Measurements from ENCODE around the gene RCAN2.

The RCAN2 gene

DNA sequence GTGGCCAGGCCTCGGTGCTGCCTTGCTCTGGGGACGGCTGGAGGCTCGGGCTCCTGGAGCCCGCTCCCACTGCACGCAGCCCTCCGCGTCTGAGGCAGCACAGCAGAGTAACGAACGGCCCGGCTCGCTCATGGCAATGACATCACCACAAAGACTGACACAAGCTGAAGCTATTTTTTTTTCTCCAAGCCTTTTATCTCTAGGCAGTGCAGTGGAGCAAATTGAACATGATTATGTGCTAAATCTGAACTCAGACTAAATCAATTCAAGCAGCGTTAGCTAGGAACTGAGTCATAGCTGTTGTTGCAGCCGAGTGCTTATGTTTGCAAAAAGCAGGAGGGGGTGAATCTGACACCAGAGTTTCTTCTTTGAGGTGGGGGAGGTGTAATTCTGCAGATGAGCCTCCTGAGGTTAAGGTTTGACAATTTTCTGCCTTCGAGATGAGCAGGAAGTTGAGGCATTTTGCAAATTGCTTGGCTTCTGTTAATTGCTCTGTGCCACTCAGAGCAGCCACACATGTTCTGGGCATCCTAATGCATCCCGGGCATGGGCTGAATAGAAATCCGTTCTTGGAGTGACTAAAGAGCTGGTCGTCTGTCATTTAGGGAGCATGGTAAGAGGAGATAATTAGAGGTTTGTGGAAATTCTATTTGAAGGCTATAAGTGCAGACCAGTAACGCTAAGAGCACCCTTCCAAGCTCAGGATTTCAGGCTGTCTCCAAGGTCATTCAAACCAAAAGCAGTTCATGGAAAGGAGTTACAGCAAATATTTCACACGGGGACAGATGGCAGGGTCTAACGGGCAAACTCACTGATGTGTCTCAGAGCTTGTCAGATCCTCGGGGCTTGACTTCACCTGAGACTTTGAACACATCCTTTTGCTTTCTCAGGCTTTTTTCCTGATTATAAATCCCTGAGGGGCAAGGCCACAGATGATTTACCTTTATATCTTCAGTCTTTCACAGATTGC is 165.4 kb downstream of the RCAN2 start:
- Histone ChIP-seq H3K4me3 (ENCODE audit: insufficient read depth, low read depth, low read length, poor library complexity, severe bottlenecking) (no peak overlapping the region), H3K36me3 (ENCODE audit: control insufficient read depth, insufficient read depth, low read length) (no peaks in the 10 kb centered on the region), H3K27ac (ENCODE audit: insufficient read depth, low read length, poor library complexity, severe bottlenecking) (no peak overlapping the region), H3K4me1 (ENCODE audit: control insufficient read depth, insufficient read depth, low read length, poor library complexity, severe bottlenecking) (no peaks in the 10 kb centered on the region), H3K27me3 (replicated peaks; ENCODE audit: control insufficient read depth, insufficient read depth, low read length, poor library complexity, severe bottlenecking) (no peaks in the 10 kb centered on the region), H3K9me3 (ENCODE audit: control insufficient read depth, low read length) (no peaks in the 10 kb centered on the region)
- no peak for DNase-seq

DNA sequence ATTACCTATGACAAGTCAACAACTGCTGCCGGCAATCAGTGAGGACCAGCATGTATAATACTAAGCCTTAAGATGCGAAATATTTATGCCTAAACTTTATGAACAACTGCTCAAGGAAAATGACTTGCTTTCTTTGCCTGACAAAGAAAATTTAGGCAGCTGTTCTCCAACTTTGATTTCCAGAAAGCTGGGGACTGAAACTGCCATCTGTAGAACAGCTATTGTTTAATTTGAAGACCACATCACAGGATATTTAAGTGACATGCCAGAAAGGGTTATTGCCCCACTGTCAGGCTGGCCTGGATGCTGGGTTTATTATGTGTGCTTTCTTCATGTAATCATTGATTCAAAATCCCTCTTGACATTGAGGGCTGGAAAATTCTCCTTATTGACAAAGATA is 166.5 kb downstream of the RCAN2 start:
- DNase-seq, result no peak
- Histone ChIP-seq H3K4me1 (ENCODE audit: control insufficient read depth, insufficient read depth, low read length, poor library complexity, severe bottlenecking) (no peaks in the 10 kb centered on the region), H3K36me3 (ENCODE audit: control insufficient read depth, insufficient read depth, low read length) (no peaks in the 10 kb centered on the region), H3K27me3 (replicated peaks; ENCODE audit: control insufficient read depth, insufficient read depth, low read length, poor library complexity, severe bottlenecking) (no peaks in the 10 kb centered on the region), H3K4me3 (ENCODE audit: insufficient read depth, low read depth, low read length, poor library complexity, severe bottlenecking) (no peak overlapping the region), H3K9me3 (ENCODE audit: control insufficient read depth, low read length) (no peaks in the 10 kb centered on the region), H3K27ac (ENCODE audit: insufficient read depth, low read length, poor library complexity, severe bottlenecking) (no peak overlapping the region)

DNA sequence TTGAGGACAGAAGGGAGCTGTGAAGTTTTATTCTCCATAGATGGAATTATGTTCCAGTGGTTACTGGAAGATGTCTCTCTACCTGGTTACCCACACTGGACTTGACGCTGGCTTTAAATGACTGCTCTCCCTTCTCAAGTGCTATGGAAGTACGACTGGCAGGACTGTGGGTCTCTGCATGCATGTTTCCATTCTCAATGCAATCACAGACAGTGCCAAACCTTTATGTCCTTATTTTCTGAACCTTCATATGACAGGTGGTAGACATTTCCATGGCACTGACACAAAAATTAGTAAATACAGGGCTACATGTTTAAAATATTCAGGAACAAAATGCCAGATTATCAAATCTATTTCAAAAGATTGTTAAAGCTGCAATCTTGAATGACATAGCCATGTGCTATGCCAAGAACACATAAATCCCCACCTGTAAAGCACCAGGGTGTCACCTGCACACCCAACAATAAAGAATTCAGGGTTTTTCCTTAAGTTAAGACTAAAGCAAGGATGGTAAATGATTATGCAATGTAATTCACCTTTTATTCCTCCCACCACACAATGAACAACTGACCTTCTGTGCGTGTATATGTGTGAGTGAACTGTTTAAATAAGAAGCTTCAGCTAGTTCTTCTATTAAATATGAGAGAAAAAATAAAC is 167.2 kb downstream of the RCAN2 start:
- H3K4me3 ChIP-seq (ENCODE audit: insufficient read depth, low read depth, low read length, poor library complexity, severe bottlenecking), result no peak overlapping the region

DNA sequence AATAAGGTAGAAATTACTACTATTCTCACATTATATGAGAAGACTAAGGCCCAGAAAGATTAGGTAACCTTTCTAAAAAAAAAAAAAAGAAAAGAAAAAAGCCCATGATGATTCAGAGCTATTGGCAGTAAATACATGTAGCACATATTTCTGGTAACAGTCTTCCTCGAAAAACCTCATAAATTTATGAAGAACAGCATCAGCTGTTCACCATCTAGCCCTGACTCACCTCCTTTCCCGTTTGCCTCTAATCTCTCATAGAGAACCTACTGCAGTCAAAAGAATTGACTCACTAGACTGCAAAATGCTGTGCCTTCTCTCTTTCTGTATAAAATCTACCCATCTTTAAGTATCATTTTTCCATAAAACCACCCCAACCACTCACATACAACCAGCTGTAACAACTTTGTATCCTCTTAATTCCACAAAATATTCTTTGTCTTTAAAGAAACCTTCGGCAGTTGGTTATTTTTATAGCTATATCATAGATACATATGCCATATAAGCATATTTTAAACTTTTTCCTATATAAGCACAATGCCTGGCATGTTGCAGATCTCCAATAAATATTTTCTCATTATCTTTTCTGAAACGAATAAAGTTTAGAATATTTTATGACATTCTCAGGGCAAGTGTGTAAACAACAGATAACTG is 167.8 kb downstream of the RCAN2 start:
- Histone ChIP-seq H3K27ac (ENCODE audit: insufficient read depth, low read length, poor library complexity, severe bottlenecking) (no peak overlapping the region), H3K9me3 (ENCODE audit: control insufficient read depth, low read length) (no peaks in the 10 kb centered on the region), H3K36me3 (ENCODE audit: control insufficient read depth, insufficient read depth, low read length) (no peaks in the 10 kb centered on the region), H3K4me3 (ENCODE audit: insufficient read depth, low read depth, low read length, poor library complexity, severe bottlenecking) (no peak overlapping the region), H3K27me3 (replicated peaks; ENCODE audit: control insufficient read depth, insufficient read depth, low read length, poor library complexity, severe bottlenecking) (no peaks in the 10 kb centered on the region), H3K4me1 (ENCODE audit: control insufficient read depth, insufficient read depth, low read length, poor library complexity, severe bottlenecking) (no peaks in the 10 kb centered on the region)
- DNase-seq, result no peak

More for the DNA sequence above, 167.2 kb downstream of the RCAN2 start:
- H3K36me3 ChIP-seq (ENCODE audit: control insufficient read depth, insufficient read depth, low read length), result no peaks in the 10 kb centered on the region
- no peak overlapping the region for H3K27ac ChIP-seq (ENCODE audit: insufficient read depth, low read length, poor library complexity, severe bottlenecking)
- no peaks in the 10 kb centered on the region for H3K9me3 ChIP-seq (ENCODE audit: control insufficient read depth, low read length)
- H3K27me3 ChIP-seq (replicated peaks; ENCODE audit: control insufficient read depth, insufficient read depth, low read length, poor library complexity, severe bottlenecking), result no peaks in the 10 kb centered on the region
- no peaks in the 10 kb centered on the region for H3K4me1 ChIP-seq (ENCODE audit: control insufficient read depth, insufficient read depth, low read length, poor library complexity, severe bottlenecking)
- no peak for DNase-seq

DNA sequence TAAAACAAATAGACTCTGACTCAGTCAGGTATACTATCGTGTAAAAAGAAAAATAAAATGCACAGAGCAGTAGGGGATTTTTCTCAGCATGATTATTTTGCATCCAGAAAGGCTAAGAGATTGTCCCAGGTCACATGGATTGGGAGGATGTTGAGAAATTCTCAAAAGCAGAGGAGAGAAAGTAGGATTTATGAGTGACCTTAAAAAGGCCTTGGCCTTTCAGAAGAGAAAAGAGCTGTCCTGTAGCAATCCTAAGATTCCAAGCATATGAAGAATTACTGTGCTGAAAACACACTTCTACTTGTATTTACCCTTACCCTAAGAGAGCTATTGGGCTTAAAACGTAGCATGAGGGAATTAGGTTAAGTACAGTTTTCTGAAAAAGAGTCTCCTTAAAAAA is 170.7 kb downstream of the RCAN2 start:
- no peaks in the 10 kb centered on the region for H3K36me3 ChIP-seq (ENCODE audit: control insufficient read depth, insufficient read depth, low read length)
- H3K4me1 ChIP-seq (ENCODE audit: control insufficient read depth, insufficient read depth, low read length, poor library complexity, severe bottlenecking), result no peaks in the 10 kb centered on the region
- no peaks in the 10 kb centered on the region for H3K9me3 ChIP-seq (ENCODE audit: control insufficient read depth, low read length)
- DNase-seq, result no peak
- no peaks in the 10 kb centered on the region for H3K27me3 ChIP-seq (replicated peaks; ENCODE audit: control insufficient read depth, insufficient read depth, low read length, poor library complexity, severe bottlenecking)
- no peak overlapping the region for H3K4me3 ChIP-seq (ENCODE audit: insufficient read depth, low read depth, low read length, poor library complexity, severe bottlenecking)
- H3K27ac ChIP-seq (ENCODE audit: insufficient read depth, low read length, poor library complexity, severe bottlenecking), result no peak overlapping the region

DNA sequence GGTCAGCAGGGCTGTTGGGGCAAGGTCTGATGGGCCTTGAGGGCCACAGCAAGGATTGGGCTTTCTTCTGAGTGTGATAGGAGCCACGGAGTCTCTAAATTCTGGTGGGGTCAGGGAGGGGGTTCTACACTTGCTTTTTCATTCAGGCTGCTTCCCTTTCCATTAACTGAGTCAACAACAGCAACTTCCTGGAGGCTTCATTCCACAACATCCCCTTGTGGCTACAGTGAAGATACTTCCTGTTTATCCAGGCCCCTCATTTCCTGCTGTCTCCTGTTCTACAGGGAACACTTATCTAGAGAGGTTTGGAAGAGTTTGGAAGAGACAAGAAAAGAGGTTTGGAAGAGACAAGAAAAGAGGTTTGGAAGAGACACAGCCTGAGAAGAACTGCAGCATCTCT is 175.7 kb downstream of the RCAN2 start:
- H3K4me1 ChIP-seq (ENCODE audit: control insufficient read depth, insufficient read depth, low read length, poor library complexity, severe bottlenecking), result no peaks in the 10 kb centered on the region
- H3K27me3 ChIP-seq (replicated peaks; ENCODE audit: control insufficient read depth, insufficient read depth, low read length, poor library complexity, severe bottlenecking), result no peaks in the 10 kb centered on the region
- DNase-seq, result no peak
- H3K27ac ChIP-seq (ENCODE audit: insufficient read depth, low read length, poor library complexity, severe bottlenecking), result no peak overlapping the region
- H3K36me3 ChIP-seq (ENCODE audit: control insufficient read depth, insufficient read depth, low read length), result no peaks in the 10 kb centered on the region
- no peaks in the 10 kb centered on the region for H3K9me3 ChIP-seq (ENCODE audit: control insufficient read depth, low read length)
- no peak overlapping the region for H3K4me3 ChIP-seq (ENCODE audit: insufficient read depth, low read depth, low read length, poor library complexity, severe bottlenecking)

DNA sequence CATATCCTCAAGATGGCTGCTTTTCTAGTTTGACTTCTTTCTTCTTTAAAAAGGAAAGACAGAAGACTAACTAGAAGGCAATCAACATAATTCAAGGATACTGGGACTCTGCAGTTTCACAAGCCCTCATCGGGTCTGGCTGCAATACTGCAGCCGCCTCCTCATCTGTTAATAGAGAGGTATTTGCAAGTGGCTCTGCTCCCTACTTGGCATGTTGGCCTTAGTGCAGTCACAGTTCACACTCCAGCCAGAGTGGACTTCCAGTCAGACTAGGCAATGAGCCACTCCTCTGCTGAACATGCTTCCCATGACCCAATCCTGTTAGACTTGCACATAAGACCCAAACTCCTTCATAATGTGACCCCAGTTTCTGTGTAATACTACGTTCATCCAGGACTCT is 178.6 kb downstream of the RCAN2 start:
- H3K4me1 ChIP-seq (ENCODE audit: control insufficient read depth, insufficient read depth, low read length, poor library complexity, severe bottlenecking), result no peaks in the 10 kb centered on the region
- H3K9me3 ChIP-seq (ENCODE audit: control insufficient read depth, low read length), result no peaks in the 10 kb centered on the region
- no peaks in the 10 kb centered on the region for H3K27me3 ChIP-seq (replicated peaks; ENCODE audit: control insufficient read depth, insufficient read depth, low read length, poor library complexity, severe bottlenecking)
- no peak for DNase-seq
- H3K27ac ChIP-seq (ENCODE audit: insufficient read depth, low read length, poor library complexity, severe bottlenecking), result no peak overlapping the region
- H3K4me3 ChIP-seq (ENCODE audit: insufficient read depth, low read depth, low read length, poor library complexity, severe bottlenecking), result no peak overlapping the region
- H3K36me3 ChIP-seq (ENCODE audit: control insufficient read depth, insufficient read depth, low read length), result no peaks in the 10 kb centered on the region

DNA sequence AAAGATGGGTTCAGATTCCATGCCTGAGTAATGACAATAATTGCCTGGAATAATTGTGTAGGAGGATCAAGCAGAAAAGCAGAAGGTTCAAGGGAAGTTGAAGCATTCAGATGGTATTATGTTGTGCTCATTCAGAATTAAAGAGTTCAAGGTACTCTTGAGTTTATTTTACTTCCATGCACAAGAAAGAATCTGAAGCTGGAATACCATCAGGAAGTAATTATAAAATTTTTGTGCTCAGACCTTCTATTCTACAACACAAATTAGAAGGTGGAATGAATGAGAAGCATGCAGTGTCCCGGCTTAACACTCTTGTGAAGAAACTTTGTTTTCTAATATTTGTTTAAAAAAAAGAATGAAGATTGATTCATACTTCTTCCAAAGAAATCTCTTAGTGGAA is 181.1 kb downstream of the RCAN2 start:
- H3K4me1 ChIP-seq (ENCODE audit: control insufficient read depth, insufficient read depth, low read length, poor library complexity, severe bottlenecking), result no peaks in the 10 kb centered on the region
- no peak overlapping the region for H3K4me3 ChIP-seq (ENCODE audit: insufficient read depth, low read depth, low read length, poor library complexity, severe bottlenecking)
- DNase-seq, result no peak
- H3K9me3 ChIP-seq (ENCODE audit: control insufficient read depth, low read length), result no peaks in the 10 kb centered on the region
- H3K36me3 ChIP-seq (ENCODE audit: control insufficient read depth, insufficient read depth, low read length), result no peaks in the 10 kb centered on the region
- no peaks in the 10 kb centered on the region for H3K27me3 ChIP-seq (replicated peaks; ENCODE audit: control insufficient read depth, insufficient read depth, low read length, poor library complexity, severe bottlenecking)
- no peak overlapping the region for H3K27ac ChIP-seq (ENCODE audit: insufficient read depth, low read length, poor library complexity, severe bottlenecking)

DNA sequence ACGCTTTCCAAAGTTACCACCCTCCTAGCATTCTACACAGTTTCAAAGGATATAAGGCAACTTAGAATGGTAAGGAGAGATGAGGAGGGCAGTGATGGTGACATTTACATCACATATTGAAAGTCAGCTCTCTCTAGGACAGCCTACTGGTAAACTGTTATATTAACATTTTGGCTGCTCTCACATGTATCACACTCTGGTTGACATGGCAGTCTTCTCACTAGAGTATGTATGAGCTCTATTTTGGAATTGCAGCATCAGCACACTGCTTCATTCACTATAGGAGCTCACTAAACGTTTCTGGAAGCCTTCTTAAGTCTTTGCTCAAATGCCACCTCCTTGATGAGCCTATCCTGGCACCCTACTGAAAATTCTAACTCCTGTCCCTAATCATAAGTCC is 184.8 kb downstream of the RCAN2 start:
- no peak overlapping the region for H3K27ac ChIP-seq (ENCODE audit: insufficient read depth, low read length, poor library complexity, severe bottlenecking)
- no peaks in the 10 kb centered on the region for H3K36me3 ChIP-seq (ENCODE audit: control insufficient read depth, insufficient read depth, low read length)
- H3K4me3 ChIP-seq (ENCODE audit: insufficient read depth, low read depth, low read length, poor library complexity, severe bottlenecking), result no peak overlapping the region
- no peak for DNase-seq
- H3K4me1 ChIP-seq (ENCODE audit: control insufficient read depth, insufficient read depth, low read length, poor library complexity, severe bottlenecking), result no peaks in the 10 kb centered on the region
- no peaks in the 10 kb centered on the region for H3K27me3 ChIP-seq (replicated peaks; ENCODE audit: control insufficient read depth, insufficient read depth, low read length, poor library complexity, severe bottlenecking)
- no peaks in the 10 kb centered on the region for H3K9me3 ChIP-seq (ENCODE audit: control insufficient read depth, low read length)

DNA sequence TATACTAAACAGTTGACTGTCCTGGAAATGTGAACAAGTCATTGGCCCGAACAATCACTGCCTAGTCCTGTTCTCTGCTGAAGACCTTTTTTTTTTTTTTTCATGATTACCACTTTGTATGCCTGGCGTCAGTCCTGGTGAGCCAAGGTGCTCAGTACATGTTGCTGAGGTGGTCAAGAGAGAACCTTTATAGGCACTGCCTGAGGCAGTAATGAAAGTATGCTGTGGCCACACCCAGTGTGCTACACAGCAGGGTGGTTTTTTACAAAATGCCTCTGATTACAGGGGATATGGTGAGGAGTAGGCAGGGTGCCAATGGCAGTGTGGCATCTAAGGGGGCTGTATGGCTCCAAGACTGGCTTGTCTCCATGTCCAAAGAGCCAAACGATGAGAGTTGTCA is 185.4 kb downstream of the RCAN2 start:
- no peaks in the 10 kb centered on the region for H3K27me3 ChIP-seq (replicated peaks; ENCODE audit: control insufficient read depth, insufficient read depth, low read length, poor library complexity, severe bottlenecking)
- no peak overlapping the region for H3K4me3 ChIP-seq (ENCODE audit: insufficient read depth, low read depth, low read length, poor library complexity, severe bottlenecking)
- DNase-seq, result no peak
- H3K36me3 ChIP-seq (ENCODE audit: control insufficient read depth, insufficient read depth, low read length), result no peaks in the 10 kb centered on the region
- no peaks in the 10 kb centered on the region for H3K9me3 ChIP-seq (ENCODE audit: control insufficient read depth, low read length)
- H3K27ac ChIP-seq (ENCODE audit: insufficient read depth, low read length, poor library complexity, severe bottlenecking), result no peak overlapping the region
- H3K4me1 ChIP-seq (ENCODE audit: control insufficient read depth, insufficient read depth, low read length, poor library complexity, severe bottlenecking), result no peaks in the 10 kb centered on the region
